Smooth muscle cell (in vitro differentiated cells): ENCODE data around the gene TOX3. TPM values are rescaled to one million over a fixed set of nuclear protein-coding genes. Genes with fewer than 3 reads are reported as not detected.

Source experiments
- DNase-seq: peaks from one replicate; lab custom pipeline; 2025; ENCODE audit not compliant: unreplicated experiment; lab: John Stamatoyannopoulos, UW
- H2AFZ ChIP-seq: fragments of 200-600 bp; sonication (generic); 2 replicates; pipeline ENCODE4 v1.6.0; 2016; ENCODE audit warnings: antibody characterized with exemption, low read depth, mild to moderate bottlenecking
- H3F3A ChIP-seq: fragments of 200-600 bp; sonication (generic); 2 replicates; pipeline ENCODE4 v1.6.0; 2017; ENCODE audit warnings: antibody characterized with exemption, low read depth
- H3K27ac ChIP-seq: fragments of 200-600 bp; sonication (generic); 2 replicates; pipeline ENCODE4 v1.5.1; 2016; ENCODE audit warnings: low read depth, mild to moderate bottlenecking
- H3K27me3 ChIP-seq: fragments of 200-600 bp; sonication (generic); 2 replicates; pipeline ENCODE4 v1.6.1; 2016; ENCODE audit warnings: low read depth, mild to moderate bottlenecking
- H3K36me3 ChIP-seq: fragments of 200-600 bp; sonication (generic); 2 replicates; pipeline ENCODE4 v1.5.1; 2016; ENCODE audit warnings: low read depth
- H3K4me1 ChIP-seq: fragments of 200-600 bp; sonication (generic); 2 replicates; pipeline ENCODE4 v1.5.1; 2016; ENCODE audit warnings: low read depth
- H3K4me2 ChIP-seq: fragments of 200-600 bp; sonication (generic); 2 replicates; pipeline ENCODE4 v1.6.0; 2016; ENCODE audit warnings: mild to moderate bottlenecking
- H3K4me3 ChIP-seq: fragments of 200-600 bp; sonication (generic); 2 replicates; pipeline ENCODE4 v1.5.1; 2016; ENCODE audit warnings: mild to moderate bottlenecking
- H3K79me2 ChIP-seq: fragments of 200-600 bp; sonication (generic); 2 replicates; pipeline ENCODE4 v1.6.0; 2016; ENCODE audit warnings: low read depth, mild to moderate bottlenecking
- H3K9ac ChIP-seq: fragments of 200-600 bp; sonication (generic); 2 replicates; pipeline ENCODE4 v1.6.0; 2016; ENCODE audit warnings: low read depth
- H3K9me3 ChIP-seq: fragments of 200-600 bp; sonication (generic); replicated peaks from 2 replicates; pipeline ENCODE4 v1.5.1; 2016; ENCODE audit warnings: low read depth
- H4K20me1 ChIP-seq: fragments of 200-600 bp; sonication (generic); 2 replicates; pipeline ENCODE4 v1.6.0; 2016; ENCODE audit warnings: low read depth
- WGBS: methylation state at CpG from one replicate; pipeline ENCODE4 v1.1.7; 2016; ENCODE audit warnings: low lambda C conversion rate; 5-methylcytosine and 5-hydroxymethylcytosine counted together
- polyA plus RNA-seq: library from polyadenylated mRNA; unstranded; fragments of >200 nt; fragmentation: Nextera tagmentation; extraction: Ambion mirVana; gene quantifications from 2 replicates; pipeline ENCODE4 v1.2.1, GENCODE V29; 2016
- total RNA-seq: library from RNA; depleted of rRNA; stranded (reverse); fragments of >200 nt; gene quantifications from 2 replicates; pipeline ENCODE4 v1.2.3, GENCODE V29; 2014
- TF ChIP-seq, protein P1 (sequence below): fragments of 200-600 bp; sonication (generic); IDR thresholded peaks from 2 replicates; pipeline ENCODE4 v1.5.1; 2017; ENCODE audit warnings: borderline replicate concordance, mild to moderate bottlenecking, antibody characterized with exemption; ENCODE audit not compliant: insufficient read depth, poor library complexity, severe bottlenecking

The TOX3 gene
- total and polyA plus RNA-seq, 2 experiments from 2014 or later = 0.18 to 0.49 TPM

DNA sequence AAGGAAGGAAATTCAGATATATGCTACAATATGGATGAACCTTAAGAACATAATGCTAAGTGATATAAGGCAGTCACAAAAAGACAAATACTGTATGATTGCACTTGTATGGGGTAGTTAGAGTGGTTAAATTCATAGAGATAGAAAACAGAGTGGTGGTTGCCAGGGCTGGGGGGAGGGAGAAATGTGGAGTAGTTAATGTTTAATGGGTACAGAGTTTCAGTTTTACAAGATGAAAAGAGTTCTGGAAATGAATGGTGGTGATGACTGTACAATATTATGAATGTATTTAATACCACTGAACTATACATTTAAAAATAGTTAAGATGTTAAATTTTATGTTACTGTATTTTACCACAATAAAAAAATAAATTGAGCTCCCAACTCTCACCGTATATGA lies 157.9 kb downstream of the TOX3 start:
- WGBS = 94% methylated on average over 1 of the region's 1 CpG
- no peak overlapping the region for H3K9ac ChIP-seq
- TF ChIP-seq, protein P1, sequence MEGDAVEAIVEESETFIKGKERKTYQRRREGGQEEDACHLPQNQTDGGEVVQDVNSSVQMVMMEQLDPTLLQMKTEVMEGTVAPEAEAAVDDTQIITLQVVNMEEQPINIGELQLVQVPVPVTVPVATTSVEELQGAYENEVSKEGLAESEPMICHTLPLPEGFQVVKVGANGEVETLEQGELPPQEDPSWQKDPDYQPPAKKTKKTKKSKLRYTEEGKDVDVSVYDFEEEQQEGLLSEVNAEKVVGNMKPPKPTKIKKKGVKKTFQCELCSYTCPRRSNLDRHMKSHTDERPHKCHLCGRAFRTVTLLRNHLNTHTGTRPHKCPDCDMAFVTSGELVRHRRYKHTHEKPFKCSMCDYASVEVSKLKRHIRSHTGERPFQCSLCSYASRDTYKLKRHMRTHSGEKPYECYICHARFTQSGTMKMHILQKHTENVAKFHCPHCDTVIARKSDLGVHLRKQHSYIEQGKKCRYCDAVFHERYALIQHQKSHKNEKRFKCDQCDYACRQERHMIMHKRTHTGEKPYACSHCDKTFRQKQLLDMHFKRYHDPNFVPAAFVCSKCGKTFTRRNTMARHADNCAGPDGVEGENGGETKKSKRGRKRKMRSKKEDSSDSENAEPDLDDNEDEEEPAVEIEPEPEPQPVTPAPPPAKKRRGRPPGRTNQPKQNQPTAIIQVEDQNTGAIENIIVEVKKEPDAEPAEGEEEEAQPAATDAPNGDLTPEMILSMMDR = no peak
- H3K9me3 ChIP-seq = no peaks in the 10 kb centered on the region
- no peak for DNase-seq
- H3K79me2 ChIP-seq = no peaks in the 10 kb centered on the region
- H3K27me3 ChIP-seq = no peaks in the 10 kb centered on the region
- no peak overlapping the region for H3K27ac ChIP-seq
- no peaks in the 10 kb centered on the region for H3K4me1 ChIP-seq
- no peaks in the 10 kb centered on the region for H4K20me1 ChIP-seq
- H2AFZ ChIP-seq = no peak overlapping the region
- no peaks in the 10 kb centered on the region for H3F3A ChIP-seq
- H3K4me3 ChIP-seq = no peak overlapping the region
- no peaks in the 10 kb centered on the region for H3K36me3 ChIP-seq
- no peak overlapping the region for H3K4me2 ChIP-seq
